GM12891 (cell line): ENCODE data around the gene TET3.

Source experiments
- DNase-seq: peaks from one replicate; pipeline ENCODE4 v3.0.0; 2011; ENCODE audit warnings: low spot score; ENCODE audit not compliant: insufficient read length
- FAIRE-seq: peaks from 2 replicates; lab custom pipeline; 2011; peaks lifted over from hg19 to GRCh38; lab: Jason Lieb, UNC
- PAX5 ChIP-seq: IDR thresholded peaks from 2 replicates; pipeline ENCODE4 v1.6.1; 2011; ENCODE audit warnings: low read length, moderate library complexity, mild to moderate bottlenecking; ENCODE audit not compliant: insufficient read depth, severe bottlenecking
- POLR2A ChIP-seq: IDR thresholded peaks from 2 replicates; pipeline ENCODE4 v1.6.1; 2011; ENCODE audit warnings: low read depth, low read length, control low read depth
- POLR2AphosphoS5 ChIP-seq: IDR thresholded peaks from 2 replicates; pipeline ENCODE4 v1.6.1; 2011; ENCODE audit warnings: low read depth, low read length, control low read depth
- POU2F2 ChIP-seq: IDR thresholded peaks from 2 replicates; pipeline ENCODE4 v1.6.1; 2011; ENCODE audit warnings: low read depth, mild to moderate bottlenecking, control low read depth, low read length, moderate library complexity
- SPI1 ChIP-seq: IDR thresholded peaks from 2 replicates; pipeline ENCODE4 v1.6.1; 2011; ENCODE audit warnings: low read depth, low read length, control low read depth
- TAF1 ChIP-seq: IDR thresholded peaks from 2 replicates; pipeline ENCODE4 v1.6.1; 2011; ENCODE audit warnings: low read depth, low read length, control low read depth

The TET3 gene

DNA sequence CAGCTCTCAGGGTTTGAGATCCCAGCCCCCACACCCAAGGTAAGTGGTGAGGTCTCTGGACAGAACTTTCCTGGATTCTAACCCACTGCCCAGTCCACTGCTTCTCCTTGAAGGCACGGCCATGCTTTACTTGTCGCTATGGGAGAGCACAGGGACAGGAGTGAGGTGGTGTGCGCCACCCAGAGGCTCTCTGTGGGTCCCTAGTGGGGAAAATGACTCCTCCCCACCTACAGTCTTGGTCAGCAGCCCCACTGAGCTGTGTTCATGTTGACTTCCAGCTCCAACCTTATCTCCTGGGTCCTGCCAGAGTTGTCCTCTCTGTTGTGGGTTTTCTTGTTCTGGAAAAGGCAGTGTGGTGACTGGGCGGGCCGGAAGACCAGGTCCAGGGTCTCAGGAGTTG lies 11.1 kb downstream of the TET3 start:
- DNase-seq (no peak), FAIRE-seq (no peak)
- TF ChIP-seq POU2F2 (0 out of 2 replicates have a peak, but pooled peaks have one; percentile 34), POLR2AphosphoS5 (peak; percentile 23; the same call in 1 of the 2 replicates), SPI1 (no peak), TAF1 (no peak), PAX5 (no peak), POLR2A (no peak)

GRCh38 chr2:73997813-73998212 lies 13.1 kb downstream of the TET3 start:
- TF ChIP-seq POLR2A (no peak), TAF1 (no peak), PAX5 (no peak), POU2F2 (no peak), POLR2AphosphoS5 (no peak), SPI1 (no peak)
- DNase-seq (no peak), FAIRE-seq (no peak)

- TF ChIP-seq PAX5 (no peak), TAF1 (no peak), SPI1 (no peak), POU2F2 (no peak), POLR2AphosphoS5 (no peak), POLR2A (no peak)
- DNase-seq (no peak), FAIRE-seq (no peak)
Observed at GRCh38 chr2:73998451-73998850, 13.7 kb downstream of the TET3 start.

DNA sequence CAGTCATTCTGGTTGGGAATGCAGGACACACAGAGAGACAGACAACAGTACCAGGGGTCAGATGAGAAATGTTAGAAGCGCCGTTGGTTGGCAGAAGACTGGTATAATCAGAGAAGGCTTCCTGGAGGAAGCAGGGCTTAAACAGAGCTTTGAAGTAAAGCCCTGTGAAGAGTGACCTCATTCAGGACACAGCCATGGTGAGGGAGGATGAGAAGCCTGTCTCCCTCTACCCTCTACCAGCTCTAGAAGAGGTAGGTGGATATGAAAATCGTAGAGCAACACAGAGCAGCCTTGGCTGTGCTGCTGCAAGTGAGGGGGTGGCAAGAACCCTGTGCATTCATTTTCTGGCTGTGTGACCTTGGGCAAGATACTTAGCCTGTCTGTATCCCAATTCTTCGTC lies 14.2 kb downstream of the TET3 start:
- DNase-seq (no peak), FAIRE-seq (peak; percentile 40)
- TF ChIP-seq POU2F2: no peak
- no peak for TF ChIP-seq POLR2A
- TF ChIP-seq SPI1: no peak
- no peak for TF ChIP-seq TAF1
- TF ChIP-seq POLR2AphosphoS5: no peak
- no peak for TF ChIP-seq PAX5

DNA sequence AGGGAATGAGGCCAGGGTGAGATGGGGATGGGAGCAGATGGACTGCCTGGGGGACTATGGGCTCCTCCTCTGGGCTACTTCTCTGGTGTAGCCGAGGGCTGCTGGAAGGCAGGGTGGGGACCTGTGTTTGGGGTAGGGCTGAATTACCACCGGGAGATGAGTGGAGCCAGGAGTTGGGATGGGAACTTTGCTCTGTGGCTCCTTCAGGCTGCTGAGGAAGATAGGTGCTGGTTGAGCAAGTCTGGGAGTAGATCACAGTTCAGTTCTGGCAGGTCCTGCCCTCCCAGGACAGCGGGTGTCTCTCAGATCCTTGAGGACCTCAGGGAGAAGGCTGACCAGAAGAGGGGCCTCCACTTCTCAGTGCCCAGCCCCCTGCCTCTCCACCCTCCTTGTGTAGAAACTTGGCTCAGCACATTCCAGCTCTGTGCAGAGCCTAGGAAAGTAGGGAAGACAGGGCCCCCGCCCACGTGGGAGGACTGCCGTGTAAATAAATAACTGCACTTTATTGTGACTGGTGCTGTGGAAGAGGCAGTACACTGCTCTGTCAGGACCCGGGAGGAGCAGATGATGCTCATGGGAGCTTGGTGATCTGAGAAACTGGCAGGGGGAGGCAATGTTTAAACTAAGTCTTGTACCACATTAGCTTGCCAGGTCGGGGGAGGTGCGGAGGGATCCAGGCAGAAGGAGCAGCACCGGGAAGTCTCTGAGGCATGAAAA lies 15.3 kb downstream of the TET3 start:
- FAIRE-seq: no peak
- DNase-seq: no peak
- no peak for TF ChIP-seq POU2F2
- no peak for TF ChIP-seq SPI1
- no peak for TF ChIP-seq POLR2A
- TF ChIP-seq TAF1: no peak
- TF ChIP-seq POLR2AphosphoS5: no peak
- TF ChIP-seq PAX5: no peak

GRCh38 chr2:74000666-74001065 lies 16.0 kb downstream of the TET3 start:
- no peak for TF ChIP-seq PAX5
- no peak for TF ChIP-seq TAF1
- TF ChIP-seq POLR2A: no peak
- no peak for TF ChIP-seq SPI1
- TF ChIP-seq POLR2AphosphoS5: no peak
- DNase-seq (no peak), FAIRE-seq (no peak)

GRCh38 chr2:74001121-74001520 lies 16.4 kb downstream of the TET3 start:
- DNase-seq (no peak), FAIRE-seq (no peak)
- TF ChIP-seq POLR2A (no peak), POU2F2 (no peak), PAX5 (no peak), TAF1 (no peak), POLR2AphosphoS5 (no peak), SPI1 (no peak)

DNA sequence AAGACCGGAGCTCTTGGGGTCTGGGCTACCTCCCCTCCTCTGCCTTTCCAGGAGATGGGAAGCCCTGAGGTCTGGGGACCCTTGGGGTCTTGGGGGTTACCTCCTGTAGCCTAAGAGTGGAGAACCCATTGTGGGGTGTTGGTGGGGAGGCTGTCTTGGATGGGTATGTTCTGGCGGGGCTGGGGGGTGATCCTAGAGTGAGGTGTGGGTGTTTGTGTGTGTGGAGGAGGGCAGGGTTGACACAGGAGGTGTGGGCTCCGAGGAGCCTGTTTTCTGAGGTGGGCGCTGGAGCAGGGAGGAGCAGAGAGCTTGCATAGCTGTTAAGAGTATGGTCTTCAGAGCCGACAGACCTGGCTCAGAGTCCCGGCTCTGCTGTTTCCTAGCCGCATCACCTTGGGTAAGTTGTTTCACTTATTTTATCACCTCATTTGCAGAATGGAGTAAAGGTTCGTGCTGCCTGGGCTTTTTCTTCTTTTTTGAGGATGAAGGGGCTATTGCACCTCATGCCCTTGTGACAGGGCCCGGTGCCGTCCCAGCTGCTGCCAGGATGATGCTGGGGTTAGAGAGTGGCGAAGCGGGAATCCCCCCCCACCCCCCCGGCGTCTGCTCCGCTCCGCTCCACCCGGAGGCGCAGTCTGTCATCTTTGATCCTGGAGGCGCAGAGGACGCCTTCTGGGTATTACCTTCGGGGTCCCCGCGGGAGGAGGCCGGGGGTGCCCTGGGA lies 17.2 kb downstream of the TET3 start:
- no peak for TF ChIP-seq POLR2AphosphoS5
- peak; percentile 47 for FAIRE-seq
- DNase-seq: no peak

- FAIRE-seq (peak; percentile 98), DNase-seq (peak; percentile 96)
- TF ChIP-seq TAF1: no peak
- TF ChIP-seq POLR2AphosphoS5: no peak
- no peak for TF ChIP-seq PAX5
- TF ChIP-seq SPI1: no peak
- TF ChIP-seq POLR2A: no peak
- TF ChIP-seq POU2F2: no peak
Observed at GRCh38 chr2:74002505-74003421, 18.1 kb downstream of the TET3 start.
